Kidney capillary endothelial cell (primary cell): ENCODE measurements around the gene PTPRZ1.

Source experiments
- DNase-seq: peaks from one replicate; pipeline ENCODE4 v3.0.0-alpha.2; 2018; ENCODE audit warnings: low spot score

The PTPRZ1 gene

GRCh38 chr7:121891731-121892130, 18.8 kb downstream of the PTPRZ1 start:
- DNase-seq = no peak

- DNase-seq = no peak
Measured at GRCh38 chr7:121901026-121901425, 28.1 kb downstream of the PTPRZ1 start.

- DNase-seq = no peak
Measured at GRCh38 chr7:121904120-121904519, 31.2 kb downstream of the PTPRZ1 start.

GRCh38 chr7:121908042-121908441, 35.1 kb downstream of the PTPRZ1 start:
- no peak for DNase-seq

GRCh38 chr7:121909716-121910345, 36.9 kb downstream of the PTPRZ1 start:
- DNase-seq = no peak

- no peak for DNase-seq
Measured at GRCh38 chr7:121913947-121914675, 41.1 kb downstream of the PTPRZ1 start.

GRCh38 chr7:121914676-121915279, 41.8 kb downstream of the PTPRZ1 start:
- DNase-seq = no peak

GRCh38 chr7:121916211-121916610, 43.2 kb downstream of the PTPRZ1 start:
- DNase-seq = no peak

GRCh38 chr7:121919986-121920385, 47.0 kb downstream of the PTPRZ1 start:
- no peak for DNase-seq

GRCh38 chr7:121924269-121925186, 51.6 kb downstream of the PTPRZ1 start:
- no peak for DNase-seq

- DNase-seq = no peak
Measured at GRCh38 chr7:121931149-121931902, 58.4 kb downstream of the PTPRZ1 start.

GRCh38 chr7:121932768-121933167, 59.8 kb downstream of the PTPRZ1 start:
- DNase-seq = no peak

- no peak for DNase-seq
Measured at GRCh38 chr7:121936951-121937623, 64.1 kb downstream of the PTPRZ1 start.

GRCh38 chr7:121938429-121938996, 65.6 kb downstream of the PTPRZ1 start:
- no peak for DNase-seq

GRCh38 chr7:121940918-121941317, 68.0 kb downstream of the PTPRZ1 start:
- DNase-seq = no peak

GRCh38 chr7:121941830-121942229, 68.9 kb downstream of the PTPRZ1 start:
- no peak for DNase-seq

GRCh38 chr7:121945066-121945465, 72.1 kb downstream of the PTPRZ1 start:
- no peak for DNase-seq

- no peak for DNase-seq
Measured at GRCh38 chr7:121945480-121946236, 72.7 kb downstream of the PTPRZ1 start.

GRCh38 chr7:121953164-121953563, 80.2 kb downstream of the PTPRZ1 start:
- DNase-seq = no peak

GRCh38 chr7:121953601-121954000, 80.6 kb downstream of the PTPRZ1 start:
- no peak for DNase-seq
